Ureter (tissue), 1 donor: ENCODE results near the gene DNAJB4. TPM values are rescaled to one million over a fixed set of nuclear protein-coding genes. Genes with fewer than 3 reads are reported as not detected.

Experiments
- DNase-seq: peaks from one replicate; pipeline ENCODE4 v3.0.0-alpha.2; 2020; ENCODE audit warnings: low spot score
- total RNA-seq: library from RNA; stranded (reverse); gene quantifications from one replicate; pipeline ENCODE4 v1.2.4, GENCODE V29; 2023
- donor health status: DM: yes; HTN: yes; CAD: no.

DNAJB4 gene
- total RNA-seq, 1 donor from 2014 or later, result 31.4 TPM

DNA sequence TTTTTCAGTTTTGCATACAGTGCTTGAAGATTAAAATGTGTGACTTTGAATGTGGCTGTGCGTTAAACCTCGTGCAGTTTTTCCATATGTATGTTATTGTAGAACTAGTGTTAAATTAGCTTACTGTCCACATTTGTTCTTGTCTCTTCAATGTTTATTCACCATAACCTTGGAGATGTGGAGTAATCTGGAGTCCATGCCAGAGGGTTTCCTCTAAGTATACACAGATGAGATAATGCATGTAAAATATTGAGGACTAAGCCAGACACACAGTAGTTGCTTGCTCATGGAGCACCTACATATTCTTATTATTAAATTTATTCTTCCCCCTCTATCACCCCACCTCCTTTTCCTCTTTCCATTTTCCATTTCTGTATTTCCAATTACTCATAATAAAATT, 33.3 kb downstream of the DNAJB4 start:
- no peak for DNase-seq

GRCh38 chr1:78038491-78038939, 33.8 kb downstream of the DNAJB4 start:
- DNase-seq, result no peak

GRCh38 chr1:78040484-78041089, 35.8 kb downstream of the DNAJB4 start:
- DNase-seq, result no peak

GRCh38 chr1:78043436-78043835, 38.7 kb downstream of the DNAJB4 start:
- no peak for DNase-seq

GRCh38 chr1:78044796-78045562, 40.2 kb downstream of the DNAJB4 start:
- no peak for DNase-seq

DNA sequence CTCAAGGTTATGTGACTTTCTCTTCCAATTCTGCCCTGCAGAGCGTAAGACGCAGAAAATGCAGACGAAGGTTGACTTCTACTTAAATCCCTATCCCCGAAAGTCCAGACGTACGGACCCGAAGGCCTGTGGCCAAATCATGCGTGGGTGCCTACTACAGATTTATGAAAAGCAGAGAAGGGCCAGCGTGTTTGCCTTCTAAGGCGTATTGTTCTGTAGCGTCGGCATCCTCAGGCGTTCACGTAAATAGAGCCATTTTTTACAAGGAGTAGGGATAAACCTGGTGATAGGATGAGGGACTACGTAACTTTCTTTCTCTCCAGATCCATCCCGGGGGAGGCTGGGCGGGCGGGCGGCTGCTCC, 40.8 kb downstream of the DNAJB4 start:
- no peak for DNase-seq

GRCh38 chr1:78045926-78046778, 41.4 kb downstream of the DNAJB4 start, which contains the start of gene GIPC2:
Gene GIPC2, plus strand, starts transcription at chr1:78045966. Its CDS starts 129 bp downstream, at chr1:78046095.
- DNase-seq, result peak; percentile 49

GRCh38 chr1:78047106-78047505, 42.4 kb downstream of the DNAJB4 start:
- DNase-seq, result no peak

DNA sequence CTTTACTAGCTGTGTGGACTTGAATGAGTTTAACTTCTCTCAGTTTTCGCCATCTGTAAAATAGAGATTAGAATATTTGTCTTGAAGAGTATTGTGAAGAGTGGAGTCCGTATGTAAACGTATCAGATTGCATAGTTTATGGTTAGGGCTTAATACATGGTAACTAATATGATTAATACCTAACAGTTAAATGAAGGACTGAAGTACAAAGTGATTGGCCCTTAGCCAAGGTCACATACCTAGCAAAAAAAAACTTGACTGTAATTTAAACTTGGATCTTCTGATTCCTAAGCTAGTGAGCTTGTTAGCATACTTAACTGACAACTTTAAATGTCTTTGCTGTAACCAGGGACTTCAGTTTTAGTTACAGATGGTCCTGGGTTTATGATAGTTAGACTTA, 42.9 kb downstream of the DNAJB4 start:
- DNase-seq, result no peak

DNA sequence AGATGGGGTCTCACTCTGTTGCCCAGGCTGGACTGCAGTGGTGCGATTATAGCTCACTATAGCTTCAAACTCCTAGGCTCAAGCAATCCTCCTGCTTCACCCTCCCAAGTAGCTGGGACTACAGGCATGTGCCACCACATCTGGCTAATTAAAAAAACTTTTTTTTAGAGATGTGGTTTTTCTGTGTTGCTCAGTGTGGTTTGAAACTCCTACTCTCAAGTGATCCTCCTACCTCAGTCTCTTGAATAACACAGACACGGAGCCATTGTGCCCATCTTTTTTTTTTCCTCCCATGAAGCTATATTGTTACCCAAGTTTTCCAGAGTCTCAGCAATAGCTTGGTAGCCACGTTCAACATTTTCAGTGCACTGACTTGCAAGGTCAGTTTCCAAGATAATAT, 43.7 kb downstream of the DNAJB4 start:
- DNase-seq, result no peak

- no peak for DNase-seq
Observed at GRCh38 chr1:78049396-78049795, 44.7 kb downstream of the DNAJB4 start.

GRCh38 chr1:78051005-78051404, 46.3 kb downstream of the DNAJB4 start:
- DNase-seq, result no peak

GRCh38 chr1:78052685-78053405, 48.1 kb downstream of the DNAJB4 start:
- no peak for DNase-seq

DNA sequence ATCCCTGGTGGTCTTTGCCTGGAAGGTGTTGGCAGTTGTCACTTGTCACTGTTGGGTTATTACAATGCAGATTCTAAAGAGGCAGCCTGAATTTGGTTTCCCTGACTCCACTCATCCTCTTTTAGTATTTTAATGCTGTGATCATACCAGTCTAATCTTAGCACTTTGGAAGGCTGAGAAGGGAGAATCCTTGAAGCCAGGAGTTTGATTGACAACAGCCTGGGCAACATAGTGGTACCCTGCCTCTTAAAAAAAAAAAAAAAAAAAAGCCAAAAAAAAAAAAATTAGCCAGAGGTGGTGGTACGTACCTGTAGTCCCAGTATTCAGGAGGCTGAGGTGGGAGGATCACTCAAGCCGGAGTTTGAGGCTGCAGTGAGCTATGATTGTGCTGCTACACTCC, 48.8 kb downstream of the DNAJB4 start:
- DNase-seq, result no peak

DNA sequence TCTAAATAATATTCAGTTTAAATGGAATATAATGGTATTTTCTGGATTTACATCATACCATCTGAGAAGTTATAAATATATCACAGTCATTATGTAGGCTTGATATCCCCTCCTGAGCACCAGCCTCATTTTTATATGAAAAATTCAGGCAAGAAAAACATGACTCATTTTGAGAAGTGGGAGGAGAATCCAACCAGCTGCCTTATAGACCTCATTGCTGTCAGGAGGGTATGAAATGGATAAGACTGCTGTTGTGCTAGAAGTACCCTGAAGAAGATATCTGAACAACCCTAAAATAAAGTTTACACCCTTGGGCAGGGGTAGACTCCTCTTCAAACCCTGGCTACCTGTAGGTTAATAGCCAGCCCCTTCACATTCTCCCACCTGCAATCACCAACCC, 49.8 kb downstream of the DNAJB4 start:
- no peak for DNase-seq

- no peak for DNase-seq
Observed at GRCh38 chr1:78054972-78055371, 50.2 kb downstream of the DNAJB4 start.

DNA sequence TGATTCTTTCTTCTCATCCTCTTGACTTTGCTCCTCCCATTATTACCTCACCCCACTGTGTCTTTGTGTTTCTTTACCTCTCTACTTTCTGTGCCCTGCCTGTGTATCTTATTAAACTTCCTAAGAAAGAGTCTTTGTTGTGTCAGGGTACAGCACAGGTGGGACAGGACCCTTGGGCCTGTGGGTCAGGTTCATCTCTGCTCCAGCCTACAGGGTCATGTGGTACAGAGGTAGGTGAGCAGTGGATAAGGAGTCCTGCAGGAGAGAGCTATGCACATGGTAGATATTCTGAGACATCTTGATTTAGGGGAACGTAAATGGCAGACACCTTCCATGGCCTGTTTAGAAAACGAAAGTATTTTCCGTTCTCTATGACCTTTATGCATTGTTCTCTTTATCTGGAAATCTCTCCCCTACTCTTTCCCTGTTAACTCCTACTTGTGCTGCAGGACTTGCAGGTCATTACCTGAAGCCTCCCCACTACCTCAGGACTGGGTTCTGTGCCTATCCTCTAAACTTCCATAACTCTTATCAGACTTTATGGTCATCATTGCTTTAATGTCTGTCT, 50.9 kb downstream of the DNAJB4 start:
- DNase-seq, result no peak

- no peak for DNase-seq
Observed at GRCh38 chr1:78058670-78059069, 53.9 kb downstream of the DNAJB4 start.

DNA sequence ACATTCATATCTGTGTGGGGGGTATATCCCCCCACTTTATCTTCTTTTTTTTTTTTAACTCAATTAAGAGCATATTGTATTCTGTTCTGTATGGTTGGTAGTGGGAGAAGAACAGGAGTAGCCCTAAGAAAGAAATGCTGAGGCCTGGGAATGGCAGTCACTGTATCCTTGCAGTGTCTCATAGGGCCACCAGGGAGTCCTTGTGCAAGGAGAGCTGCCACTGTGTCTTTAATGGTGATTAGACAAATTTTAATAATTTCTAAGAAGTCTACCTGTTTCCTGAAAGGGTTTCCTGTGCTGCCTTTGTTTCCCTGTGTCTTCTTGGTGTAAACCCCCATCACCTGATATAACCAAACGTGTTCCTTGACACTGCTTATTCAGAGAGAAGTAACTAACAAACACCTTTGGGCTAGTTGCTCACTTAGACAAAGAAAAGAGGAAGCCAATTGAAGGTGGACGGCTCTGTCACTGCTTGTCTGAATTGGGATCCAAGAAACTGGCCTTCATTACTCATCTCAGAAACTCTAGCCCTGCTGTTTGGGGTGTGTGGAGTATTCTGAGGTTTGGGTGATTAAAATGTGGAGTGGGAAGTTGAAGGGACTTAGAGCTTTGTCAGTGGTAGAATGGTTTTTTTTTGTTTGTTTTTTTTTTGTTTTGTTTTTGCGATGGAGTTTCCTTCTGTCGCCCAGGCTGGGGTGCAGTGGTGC, 56.3 kb downstream of the DNAJB4 start:
- DNase-seq, result no peak

DNA sequence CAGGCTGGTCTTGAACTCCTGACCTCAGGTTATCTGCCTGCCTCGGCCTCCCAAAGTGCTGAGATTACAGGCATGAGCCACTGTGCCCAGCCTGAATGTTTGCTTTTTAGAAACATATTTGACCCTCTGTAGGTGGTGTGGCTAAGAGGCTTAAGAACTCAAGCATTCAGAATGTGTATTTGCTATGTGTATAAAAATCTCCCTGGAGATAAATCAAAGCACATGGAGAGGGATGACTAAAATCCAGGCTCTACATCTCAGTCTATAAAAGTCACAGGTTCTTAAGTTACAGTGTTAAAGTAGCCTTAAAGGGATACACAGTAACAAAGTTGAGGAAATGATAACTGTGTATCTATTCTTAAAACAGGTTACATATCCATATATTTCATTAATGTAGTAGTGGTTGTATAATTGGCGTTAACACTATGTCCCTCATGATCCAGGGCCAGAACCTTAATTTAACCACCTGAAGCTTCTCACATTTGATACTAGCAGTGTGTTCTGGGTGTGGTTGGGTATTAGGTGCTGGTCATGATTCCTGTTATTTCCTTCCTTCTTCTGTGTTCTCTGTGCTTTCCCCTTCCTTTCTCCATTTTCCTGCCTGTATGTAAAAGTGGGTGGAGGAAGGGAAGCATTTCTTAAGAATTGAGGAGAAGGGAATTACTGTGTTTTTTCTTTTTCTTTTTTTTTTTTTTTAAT, 57.2 kb downstream of the DNAJB4 start:
- no peak for DNase-seq
